Neuronal stem cell (in vitro differentiated cells): ENCODE measurements around the gene GABRR3.

Experiments
- DNase-seq: peaks from one replicate; pipeline ENCODE4 v3.0.0-alpha.2; 2013; ENCODE audit warnings: low spot score
- H2AFZ ChIP-seq: one replicate; pipeline ENCODE4 v1.6.1; 2013; ENCODE audit warnings: mild to moderate bottlenecking, low read length, inconsistent platforms
- H2AK5ac ChIP-seq: 2 replicates; pipeline ENCODE4 v1.6.1; 2013; ENCODE audit warnings: low read depth, mild to moderate bottlenecking, inconsistent platforms, low read length, moderate library complexity, mixed read lengths
- H2BK120ac ChIP-seq: 2 replicates; pipeline ENCODE4 v1.6.1; 2013; ENCODE audit warnings: low read depth, mild to moderate bottlenecking, inconsistent platforms, low read length, moderate library complexity, mixed read lengths
- H2BK12ac ChIP-seq: one replicate; pipeline ENCODE4 v1.6.1; 2013; ENCODE audit warnings: low read length, inconsistent platforms
- H2BK15ac ChIP-seq: 2 replicates; pipeline ENCODE4 v1.6.1; 2013; ENCODE audit warnings: mild to moderate bottlenecking, low read length, inconsistent platforms, mixed read lengths
- H2BK5ac ChIP-seq: one replicate; pipeline ENCODE4 v1.6.1; 2013; ENCODE audit warnings: inconsistent platforms, mild to moderate bottlenecking, low read length, moderate library complexity
- H3K14ac ChIP-seq: one replicate; pipeline ENCODE4 v1.6.1; 2013; ENCODE audit warnings: low read length, inconsistent platforms
- H3K18ac ChIP-seq: 2 replicates; pipeline ENCODE4 v1.6.1; 2013; ENCODE audit warnings: low read length, inconsistent platforms
- H3K23ac ChIP-seq: 2 replicates; pipeline ENCODE4 v1.6.1; 2013; ENCODE audit warnings: low read depth, mild to moderate bottlenecking, mixed read lengths, low read length, inconsistent platforms; ENCODE audit not compliant: poor library complexity
- H3K27ac ChIP-seq: replicated peaks from 3 replicates; pipeline ENCODE4 v1.5.1; 2013; ENCODE audit warnings: low read length, inconsistent platforms
- H3K27me3 ChIP-seq, 3 experiments: 2 replicates each; pipeline ENCODE4 v1.6.1; 2013; ENCODE audit warnings: low read length in 3 of 3, mild to moderate bottlenecking in 2 of 3, inconsistent platforms in 1 of 3, low read depth in 1 of 3, mixed read lengths in 1 of 3, moderate library complexity in 1 of 3; ENCODE audit not compliant: control insufficient read depth in 3 of 3, insufficient read depth in 3 of 3
- H3K36me3 ChIP-seq, 2 donors: replicated peaks in 1 of 2; 2 replicates each; pipeline ENCODE4 v1.6.1; 2013; ENCODE audit warnings: low read length in 2 of 2; ENCODE audit not compliant: control insufficient read depth in 2 of 2, insufficient read depth in 2 of 2
- H3K4ac ChIP-seq: 2 replicates; pipeline ENCODE4 v1.6.1; 2013; ENCODE audit warnings: inconsistent platforms, mild to moderate bottlenecking, low read length, moderate library complexity
- H3K4me1 ChIP-seq, 2 donors: 1 replicate in 1 of 2; 2 replicates in 1 of 2; pipeline ENCODE4 v1.6.1; 2013; ENCODE audit warnings: low read length in 2 of 2, low read depth in 1 of 2; ENCODE audit not compliant: control insufficient read depth in 2 of 2, insufficient read depth in 1 of 2
- H3K4me2 ChIP-seq: one replicate; pipeline ENCODE4 v1.6.1; 2013; ENCODE audit warnings: mild to moderate bottlenecking, low read length, inconsistent platforms; ENCODE audit not compliant: insufficient read depth, poor library complexity, severe bottlenecking
- H3K4me3 ChIP-seq, 2 donors: 2 replicates each; pipeline ENCODE4 v1.5.1; 2013; ENCODE audit warnings: low read length in 2 of 2, mild to moderate bottlenecking in 2 of 2, inconsistent platforms in 1 of 2, moderate library complexity in 1 of 2
- H3K79me1 ChIP-seq: one replicate; pipeline ENCODE4 v1.6.1; 2013; ENCODE audit warnings: low read depth, mild to moderate bottlenecking, inconsistent platforms, low read length, moderate library complexity
- H3K9ac ChIP-seq: one replicate; pipeline ENCODE4 v1.6.1; 2013; ENCODE audit warnings: mild to moderate bottlenecking, low read depth, low read length, inconsistent platforms; ENCODE audit not compliant: poor library complexity
- H3K9me3 ChIP-seq, 2 donors: replicated peaks in 1 of 2; 2 replicates each; pipeline versions ENCODE3 to v1.6.1; 2013; ENCODE audit warnings: low read length in 2 of 2, mild to moderate bottlenecking in 2 of 2, inconsistent platforms in 1 of 2, low read depth in 1 of 2, mixed read lengths in 1 of 2, moderate library complexity in 1 of 2; ENCODE audit not compliant: control insufficient read depth in 2 of 2, insufficient read depth in 1 of 2
- H4K8ac ChIP-seq: one replicate; pipeline ENCODE4 v1.6.1; 2013; ENCODE audit warnings: low read depth, mild to moderate bottlenecking, inconsistent platforms, low read length, moderate library complexity
- H4K91ac ChIP-seq: one replicate; pipeline ENCODE4 v1.6.1; 2013; ENCODE audit warnings: low read length, low read depth, mild to moderate bottlenecking, inconsistent platforms; ENCODE audit not compliant: poor library complexity
- WGBS, 2 donors: extraction: QIAGEN DNeasy Blood & Tissue Kit; methylation state at CpG; one replicate each; pipeline ENCODE4 v1.1.7; 2013; ENCODE audit warnings: missing lambda C conversion rate in 2 of 2, mixed read lengths in 1 of 2; ENCODE audit not compliant: insufficient read length in 2 of 2, insufficient replicate concordance in 1 of 2; ENCODE audit errors: extremely low coverage in 2 of 2; 5-methylcytosine and 5-hydroxymethylcytosine counted together

GABRR3 gene

GRCh38 chr3:98018301-98018700 is 16.8 kb downstream of the GABRR3 start:
- Histone ChIP-seq H2AK5ac (no peak overlapping the region), H2BK15ac (no peak overlapping the region), H4K8ac (no peak overlapping the region), H3K18ac (no peak overlapping the region), H4K91ac (no peak overlapping the region), H3K79me1 (no peaks in the 10 kb centered on the region), H3K14ac (no peak overlapping the region), H3K4me3 (no peak overlapping the region), H3K36me3 (no peaks in the 10 kb centered on the region), H3K4ac (no peak overlapping the region), H2AFZ (no peak overlapping the region), H3K4me1 (no peaks in the 10 kb centered on the region), H3K9me3 (no peaks in the 10 kb centered on the region), H3K27ac (no peak overlapping the region), H2BK120ac (no peak overlapping the region), H3K4me2 (no peak overlapping the region), H3K23ac (no peak overlapping the region), H2BK5ac (no peak overlapping the region), H3K27me3 (no peaks in the 10 kb centered on the region), H3K9ac (no peak overlapping the region), H2BK12ac (no peak overlapping the region)
- DNase-seq = no peak
- WGBS, 2 donors = no CpG with 5 or more reads among the region's 4 CpGs

DNA sequence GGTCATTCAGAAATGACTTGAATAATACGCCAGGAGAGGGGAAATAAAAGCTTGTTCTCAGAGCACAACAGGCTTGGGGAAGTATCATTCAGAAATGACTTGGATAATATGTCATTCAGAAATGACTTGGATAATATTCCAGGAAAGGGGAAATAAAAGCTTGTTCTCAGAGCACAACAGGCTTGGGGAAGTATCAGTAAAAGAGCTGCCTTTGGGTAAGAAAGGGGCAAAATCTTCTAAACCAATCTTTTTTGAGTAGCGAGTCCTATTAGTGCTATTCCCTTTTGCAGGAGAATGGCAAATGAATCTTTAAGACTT is 20.9 kb downstream of the GABRR3 start:
- no peak overlapping the region for H2BK12ac ChIP-seq
- H2BK5ac ChIP-seq = no peak overlapping the region
- no peak overlapping the region for H2BK120ac ChIP-seq
- H3K23ac ChIP-seq = no peak overlapping the region
- H3K9me3 ChIP-seq = no peaks in the 10 kb centered on the region
- no peak overlapping the region for H3K9ac ChIP-seq
- H3K18ac ChIP-seq = no peak overlapping the region
- no peak overlapping the region for H3K4ac ChIP-seq
- no peaks in the 10 kb centered on the region for H3K79me1 ChIP-seq
- DNase-seq = no peak
- H2AFZ ChIP-seq = no peak overlapping the region
- no peaks in the 10 kb centered on the region for H3K27me3 ChIP-seq
- H4K8ac ChIP-seq = no peak overlapping the region
- no peak overlapping the region for H3K27ac ChIP-seq
- no peak overlapping the region for H2AK5ac ChIP-seq
- H3K4me2 ChIP-seq = no peak overlapping the region
- H3K14ac ChIP-seq = no peak overlapping the region
- no peaks in the 10 kb centered on the region for H3K36me3 ChIP-seq
- H2BK15ac ChIP-seq = no peak overlapping the region
- WGBS, 2 donors = no CpG with 5 or more reads among the region's 2 CpGs
- no peak overlapping the region for H3K4me3 ChIP-seq
- H3K4me1 ChIP-seq = no peaks in the 10 kb centered on the region
- no peak overlapping the region for H4K91ac ChIP-seq

- Histone ChIP-seq H3K14ac (no peak overlapping the region), H3K79me1 (no peaks in the 10 kb centered on the region), H3K9ac (no peak overlapping the region), H3K36me3 (no peaks in the 10 kb centered on the region), H2BK15ac (no peak overlapping the region), H3K4me2 (no peak overlapping the region), H3K23ac (no peak overlapping the region), H3K4me3 (no peak overlapping the region), H4K8ac (no peak overlapping the region), H3K18ac (no peak overlapping the region), H3K27me3 (no peaks in the 10 kb centered on the region), H3K4ac (no peak overlapping the region), H3K27ac (no peak overlapping the region), H4K91ac (no peak overlapping the region), H3K9me3 (no peaks in the 10 kb centered on the region), H2AK5ac (no peak overlapping the region), H3K4me1 (no peaks in the 10 kb centered on the region), H2BK5ac (no peak overlapping the region), H2BK120ac (no peak overlapping the region), H2AFZ (no peak overlapping the region), H2BK12ac (no peak overlapping the region)
- no CpG with 5 or more reads among the region's 4 CpGs for WGBS, 2 donors
- no peak for DNase-seq
Measured at GRCh38 chr3:98013411-98014267, 21.5 kb downstream of the GABRR3 start.

DNA sequence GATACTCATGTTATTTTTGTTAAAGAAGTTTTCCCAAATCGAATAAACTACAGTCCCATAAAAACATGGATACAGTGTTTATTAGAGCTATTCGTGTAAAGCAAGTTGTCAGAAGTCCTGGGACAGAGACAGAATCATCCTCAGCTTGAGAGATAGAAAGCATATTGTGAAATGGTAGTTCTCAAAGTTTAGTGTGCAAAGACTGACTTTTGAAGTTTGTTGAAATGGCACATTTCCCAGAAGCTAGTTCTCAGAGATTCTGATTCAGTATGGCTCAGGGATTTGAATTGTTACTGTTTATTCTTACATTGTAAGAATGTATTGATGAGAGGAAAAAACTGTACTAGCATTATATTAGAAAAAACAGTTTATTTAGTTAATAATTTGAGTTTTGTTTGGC is 22.1 kb downstream of the GABRR3 start:
- H3K14ac ChIP-seq = no peak overlapping the region
- H3K4me1 ChIP-seq = no peaks in the 10 kb centered on the region
- H2AK5ac ChIP-seq = no peak overlapping the region
- H4K91ac ChIP-seq = no peak overlapping the region
- no CpG with 5 or more reads among the region's 2 CpGs for WGBS, 2 donors
- DNase-seq = no peak
- no peak overlapping the region for H2BK5ac ChIP-seq
- H2AFZ ChIP-seq = no peak overlapping the region
- H3K27me3 ChIP-seq = no peaks in the 10 kb centered on the region
- no peak overlapping the region for H4K8ac ChIP-seq
- H2BK12ac ChIP-seq = no peak overlapping the region
- no peak overlapping the region for H3K4ac ChIP-seq
- H3K36me3 ChIP-seq = no peaks in the 10 kb centered on the region
- no peaks in the 10 kb centered on the region for H3K79me1 ChIP-seq
- no peak overlapping the region for H3K4me3 ChIP-seq
- no peak overlapping the region for H2BK120ac ChIP-seq
- H3K9me3 ChIP-seq = no peaks in the 10 kb centered on the region
- no peak overlapping the region for H3K23ac ChIP-seq
- H3K27ac ChIP-seq = no peak overlapping the region
- no peak overlapping the region for H3K18ac ChIP-seq
- no peak overlapping the region for H2BK15ac ChIP-seq
- no peak overlapping the region for H3K4me2 ChIP-seq
- no peak overlapping the region for H3K9ac ChIP-seq
